H9 (cell line): ENCODE results near the gene RLBP1. TPM values are rescaled to one million over a fixed set of nuclear protein-coding genes. Genes with fewer than 3 reads are reported as not detected.

Source experiments
- DNase-seq: peaks from one replicate; pipeline ENCODE4 v3.0.0-alpha.2; 2017
- H2AFZ ChIP-seq: one replicate; pipeline ENCODE4 v1.6.1; 2013; ENCODE audit warnings: mild to moderate bottlenecking, low read length, control low read depth, moderate library complexity
- H2AK5ac ChIP-seq: 2 replicates; pipeline ENCODE4 v1.6.1; 2013; ENCODE audit warnings: low read length, control low read depth, mixed read lengths; ENCODE audit not compliant: insufficient read length
- H2BK120ac ChIP-seq: one replicate; pipeline ENCODE4 v1.6.1; 2013; ENCODE audit warnings: low read depth, mild to moderate bottlenecking, low read length, control low read depth, inconsistent platforms; ENCODE audit not compliant: poor library complexity, severe bottlenecking
- H2BK12ac ChIP-seq: 2 replicates; pipeline ENCODE4 v1.6.1; 2013; ENCODE audit warnings: low read length, control low read depth, mixed read lengths, low read depth; ENCODE audit not compliant: insufficient read length
- H2BK15ac ChIP-seq: 2 replicates; pipeline ENCODE4 v1.6.1; 2013; ENCODE audit warnings: low read depth, low read length, control low read depth
- H2BK20ac ChIP-seq: one replicate; pipeline ENCODE4 v1.6.1; 2013; ENCODE audit warnings: low read depth, mild to moderate bottlenecking, low read length, control low read depth, inconsistent platforms; ENCODE audit not compliant: poor library complexity, severe bottlenecking
- H2BK5ac ChIP-seq: 2 replicates; pipeline ENCODE4 v1.6.1; 2013; ENCODE audit warnings: low read length, control low read depth, mixed read lengths; ENCODE audit not compliant: insufficient read length
- H3K14ac ChIP-seq: 2 replicates; pipeline ENCODE4 v1.6.1; 2013; ENCODE audit warnings: low read length, control low read depth; ENCODE audit not compliant: insufficient read depth
- H3K18ac ChIP-seq: 2 replicates; pipeline ENCODE4 v1.6.1; 2013; ENCODE audit warnings: low read depth, mild to moderate bottlenecking, mixed read lengths, low read length, control low read depth; ENCODE audit not compliant: insufficient read length
- H3K23ac ChIP-seq: 2 replicates; pipeline ENCODE4 v1.6.1; 2013; ENCODE audit warnings: low read length, control low read depth, mixed read lengths, low read depth; ENCODE audit not compliant: insufficient read length
- H3K23me2 ChIP-seq: 2 replicates; pipeline ENCODE4 v1.6.1; 2013; ENCODE audit warnings: low read depth, mild to moderate bottlenecking, mixed read lengths, low read length, control low read depth; ENCODE audit not compliant: insufficient read length, poor library complexity, severe bottlenecking
- H3K27ac ChIP-seq: 2 replicates; pipeline ENCODE4 v1.5.1; 2013; ENCODE audit warnings: low read length, control low read depth, mixed read lengths, low read depth; ENCODE audit not compliant: insufficient read length
- H3K27me3 ChIP-seq: 2 replicates; pipeline ENCODE4 v1.6.1; 2013; ENCODE audit warnings: low read length, control low read depth, inconsistent platforms; ENCODE audit not compliant: insufficient read depth
- H3K4ac ChIP-seq: 2 replicates; pipeline ENCODE4 v1.6.1; 2013; ENCODE audit warnings: low read depth, mild to moderate bottlenecking, control low read depth, inconsistent platforms, low read length, moderate library complexity
- H3K4me1 ChIP-seq: 2 replicates; pipeline ENCODE4 v1.6.1; 2013; ENCODE audit warnings: low read length, control low read depth, inconsistent platforms; ENCODE audit not compliant: insufficient read depth
- H3K4me2 ChIP-seq: 2 replicates; pipeline ENCODE4 v1.6.1; 2013; ENCODE audit warnings: low read length, control low read depth, mixed read lengths; ENCODE audit not compliant: insufficient read length, insufficient read depth
- H3K56ac ChIP-seq: 2 replicates; pipeline ENCODE4 v1.6.1; 2013; ENCODE audit warnings: low read depth, mild to moderate bottlenecking, mixed read lengths, low read length, control low read depth; ENCODE audit not compliant: insufficient read length
- H3K79me1 ChIP-seq: 2 replicates; pipeline ENCODE4 v1.6.1; 2013; ENCODE audit warnings: low read depth, mild to moderate bottlenecking, moderate library complexity, low read length, control low read depth, inconsistent platforms; ENCODE audit not compliant: insufficient read depth, poor library complexity, severe bottlenecking
- H3K79me2 ChIP-seq: 2 replicates; pipeline ENCODE4 v1.6.1; 2013; ENCODE audit warnings: low read length, control low read depth, inconsistent platforms; ENCODE audit not compliant: insufficient read depth
- H3K9ac ChIP-seq: 2 replicates; pipeline ENCODE4 v1.6.1; 2013; ENCODE audit warnings: low read length, control low read depth, mixed read lengths; ENCODE audit not compliant: insufficient read length; ENCODE audit errors: extremely low read depth
- H3K9me3 ChIP-seq: one replicate; pipeline ENCODE4 v1.6.1; 2013; ENCODE audit warnings: low read depth, low read length, inconsistent platforms; ENCODE audit not compliant: control insufficient read depth
- H3T11ph ChIP-seq: one replicate; pipeline ENCODE4 v1.6.1; 2013; ENCODE audit warnings: mild to moderate bottlenecking, low read length, control low read depth, inconsistent platforms
- H4K20me1 ChIP-seq: one replicate; pipeline ENCODE4 v1.6.1; 2013; ENCODE audit not compliant: control insufficient read depth, insufficient read length, insufficient read depth
- H4K5ac ChIP-seq: 2 replicates; pipeline ENCODE4 v1.6.1; 2013; ENCODE audit warnings: low read depth, mild to moderate bottlenecking, mixed read lengths, low read length, control low read depth; ENCODE audit not compliant: insufficient read length
- H4K8ac ChIP-seq: replicated peaks from 2 replicates; pipeline ENCODE4 v1.6.1; 2013; ENCODE audit warnings: low read length, control low read depth, mixed read lengths, low read depth; ENCODE audit not compliant: insufficient read length
- H4K91ac ChIP-seq: 2 replicates; pipeline ENCODE4 v1.6.1; 2013; ENCODE audit warnings: low read depth, mild to moderate bottlenecking, moderate library complexity, mixed read lengths, low read length, control low read depth; ENCODE audit not compliant: insufficient read length
- H3K27ac Mint-ChIP-seq, 3 experiments: 2 replicates in 2 of 3; 3 replicates in 1 of 3; pipeline ENCODE4 v1.8.0; 2020 to 2021; ENCODE audit warnings: mixed read lengths in 3 of 3, mild to moderate bottlenecking in 1 of 3, moderate library complexity in 1 of 3
- H3K27me3 Mint-ChIP-seq: 2 replicates; pipeline ENCODE4 v1.8.0; 2021; ENCODE audit warnings: low read depth, mild to moderate bottlenecking, moderate library complexity, mixed read lengths
- H3K36me3 Mint-ChIP-seq, 3 experiments: 2 replicates in 2 of 3; 3 replicates in 1 of 3; pipeline ENCODE4 v1.8.0; 2020 to 2021; ENCODE audit warnings: low read depth in 3 of 3, mixed read lengths in 3 of 3; ENCODE audit not compliant: insufficient read depth in 1 of 3
- H3K4me1 Mint-ChIP-seq, 2 experiments: 2 replicates each; pipeline ENCODE4 v1.8.0; 2020; ENCODE audit warnings: mixed read lengths in 2 of 2
- H3K4me3 Mint-ChIP-seq, 2 experiments: 2 replicates in 1 of 2; 3 replicates in 1 of 2; pipeline ENCODE4 v1.8.0; 2020 to 2021; ENCODE audit warnings: mild to moderate bottlenecking in 2 of 2, mixed read lengths in 2 of 2, moderate library complexity in 1 of 2
- H3K9me3 Mint-ChIP-seq, 2 experiments: 2 replicates in 1 of 2; 3 replicates in 1 of 2; pipeline ENCODE4 v1.8.0; 2020; ENCODE audit warnings: mild to moderate bottlenecking in 2 of 2, mixed read lengths in 2 of 2, moderate library complexity in 1 of 2
- total RNA-seq: library from RNA; stranded (reverse); gene quantifications from 2 replicates; pipeline ENCODE4 v1.2.1, GENCODE V29; 2021
- TF ChIP-seq, protein P1 (sequence below): fragments of 200-600 bp; sonication (generic); conservative IDR thresholded peaks from 3 replicates; pipeline ENCODE4 v1.8.0; 2021; ENCODE audit warnings: antibody characterized with exemption, mild to moderate bottlenecking

RLBP1 gene
- total RNA-seq, 1 experiment from 2014 or later = not detected

DNA sequence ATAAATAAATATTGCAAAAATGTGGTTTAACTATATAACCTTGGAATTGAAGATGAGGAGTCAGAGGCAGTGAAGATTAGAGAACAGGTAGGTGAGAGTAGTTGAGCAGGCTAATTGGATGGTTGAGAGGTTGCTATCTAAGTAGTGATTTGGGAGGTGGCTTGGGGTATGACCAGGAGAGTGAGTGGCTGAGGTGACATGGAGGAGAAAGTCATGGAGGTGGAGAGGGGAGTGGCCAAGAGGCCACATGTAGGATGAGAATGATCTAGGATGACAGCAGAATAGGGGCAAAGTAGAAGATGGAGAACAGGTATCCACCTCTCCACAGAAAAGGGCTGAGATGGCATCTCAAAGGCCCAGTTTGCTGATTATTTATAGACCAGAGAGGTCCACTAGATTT lies 10.5 kb upstream of the RLBP1 start:
- Histone ChIP-seq H3K4ac (no peak overlapping the region), H2BK120ac (no peak overlapping the region), H2BK15ac (no peak overlapping the region), H3K4me2 (no peak overlapping the region), H3K23me2 (no peaks in the 10 kb centered on the region), H3K79me2 (no peaks in the 10 kb centered on the region), H2BK20ac (no peak overlapping the region), H3K18ac (no peak overlapping the region), H3K14ac (no peak overlapping the region), H3K27ac (no peak overlapping the region), H3K9me3 (no peaks in the 10 kb centered on the region), H2AK5ac (no peak overlapping the region), H3K9ac (no peak overlapping the region), H3K79me1 (no peaks in the 10 kb centered on the region), H4K5ac (no peak overlapping the region), H3T11ph (no peak overlapping the region), H3K23ac (no peak overlapping the region), H2BK5ac (no peak overlapping the region), H4K8ac (no peak overlapping the region), H3K4me1 (no peaks in the 10 kb centered on the region; the same call in 1 of the 2 replicates), H3K27me3 (no peaks in the 10 kb centered on the region), H2BK12ac (no peak overlapping the region), H2AFZ (no peak overlapping the region), H4K91ac (no peak overlapping the region), H4K20me1 (no peaks in the 10 kb centered on the region), H3K56ac (no peak overlapping the region)
- peaks cover 2% of the 10 kb centered on the region in 2 experiments; a peak in 2 of 5 replicates for H3K9me3 Mint-ChIP-seq
- no peak overlapping the region; a peak in 2 of 7 replicates for H3K27ac Mint-ChIP-seq
- no peak overlapping the region for H3K4me3 Mint-ChIP-seq
- H3K4me1 Mint-ChIP-seq = peaks cover 4 to 16% of the 10 kb centered on the region in 2 experiments
- no peak for DNase-seq
- TF ChIP-seq, protein P1, sequence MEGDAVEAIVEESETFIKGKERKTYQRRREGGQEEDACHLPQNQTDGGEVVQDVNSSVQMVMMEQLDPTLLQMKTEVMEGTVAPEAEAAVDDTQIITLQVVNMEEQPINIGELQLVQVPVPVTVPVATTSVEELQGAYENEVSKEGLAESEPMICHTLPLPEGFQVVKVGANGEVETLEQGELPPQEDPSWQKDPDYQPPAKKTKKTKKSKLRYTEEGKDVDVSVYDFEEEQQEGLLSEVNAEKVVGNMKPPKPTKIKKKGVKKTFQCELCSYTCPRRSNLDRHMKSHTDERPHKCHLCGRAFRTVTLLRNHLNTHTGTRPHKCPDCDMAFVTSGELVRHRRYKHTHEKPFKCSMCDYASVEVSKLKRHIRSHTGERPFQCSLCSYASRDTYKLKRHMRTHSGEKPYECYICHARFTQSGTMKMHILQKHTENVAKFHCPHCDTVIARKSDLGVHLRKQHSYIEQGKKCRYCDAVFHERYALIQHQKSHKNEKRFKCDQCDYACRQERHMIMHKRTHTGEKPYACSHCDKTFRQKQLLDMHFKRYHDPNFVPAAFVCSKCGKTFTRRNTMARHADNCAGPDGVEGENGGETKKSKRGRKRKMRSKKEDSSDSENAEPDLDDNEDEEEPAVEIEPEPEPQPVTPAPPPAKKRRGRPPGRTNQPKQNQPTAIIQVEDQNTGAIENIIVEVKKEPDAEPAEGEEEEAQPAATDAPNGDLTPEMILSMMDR = no peak
- no peaks in the 10 kb centered on the region; a peak in 1 of 7 replicates for H3K36me3 Mint-ChIP-seq
- peaks cover 28% of the 10 kb centered on the region for H3K27me3 Mint-ChIP-seq
